Measurements from ENCODE around the gene RTP5.

- TF ChIP-seq POLR2A (IDR thresholded peaks at IDR 0.05) (no peak), POLR2AphosphoS5 (IDR thresholded peaks at IDR 0.05) (no peak)
These were observed 17.2 kb upstream of the RTP5 start for GRCh38 chr2:241852116-241852980.

Data from breast epithelium (tissue), 3 donors.